Brain microvascular endothelial cell (primary cell): ENCODE data around the gene WNK2.

ENCODE experiments used
- DNase-seq: peaks from one replicate; pipeline ENCODE4 v3.0.0-alpha.2; 2020
- H3K27ac ChIP-seq: fragments of 250-450 bp; sonication (Bioruptor Pico); 2 replicates; pipeline ENCODE4 v1.5.1; 2020; ENCODE audit warnings: mild to moderate bottlenecking, moderate library complexity
- H3K27me3 ChIP-seq: fragments of 250-450 bp; sonication (Bioruptor Pico); replicated peaks from 2 replicates; pipeline ENCODE4 v1.5.1; 2020; ENCODE audit warnings: mild to moderate bottlenecking
- H3K36me3 ChIP-seq: fragments of 250-450 bp; sonication (Bioruptor Pico); replicated peaks from 2 replicates; pipeline ENCODE4 v1.5.1; 2020; ENCODE audit warnings: mild to moderate bottlenecking
- H3K4me3 ChIP-seq: 2 replicates; pipeline ENCODE4 v1.5.1; 2011; ENCODE audit warnings: low read depth, mild to moderate bottlenecking, control low read depth, low read length, moderate library complexity
- in situ Hi-C: cut with HindIII; loops from 2 replicates; pipeline ENCODE4 v1.10.0; 2017; ENCODE audit warnings: low sequenced_read_pairs, low pct_ligation_motif_present
- TF ChIP-seq, protein P1 (sequence below): IDR thresholded peaks from 2 replicates; pipeline ENCODE4 v1.5.1; 2011; ENCODE audit warnings: low read depth, mild to moderate bottlenecking, moderate library complexity, low read length, control low read depth, inconsistent platforms; ENCODE audit errors: missing control alignments

The WNK2 gene

DNA sequence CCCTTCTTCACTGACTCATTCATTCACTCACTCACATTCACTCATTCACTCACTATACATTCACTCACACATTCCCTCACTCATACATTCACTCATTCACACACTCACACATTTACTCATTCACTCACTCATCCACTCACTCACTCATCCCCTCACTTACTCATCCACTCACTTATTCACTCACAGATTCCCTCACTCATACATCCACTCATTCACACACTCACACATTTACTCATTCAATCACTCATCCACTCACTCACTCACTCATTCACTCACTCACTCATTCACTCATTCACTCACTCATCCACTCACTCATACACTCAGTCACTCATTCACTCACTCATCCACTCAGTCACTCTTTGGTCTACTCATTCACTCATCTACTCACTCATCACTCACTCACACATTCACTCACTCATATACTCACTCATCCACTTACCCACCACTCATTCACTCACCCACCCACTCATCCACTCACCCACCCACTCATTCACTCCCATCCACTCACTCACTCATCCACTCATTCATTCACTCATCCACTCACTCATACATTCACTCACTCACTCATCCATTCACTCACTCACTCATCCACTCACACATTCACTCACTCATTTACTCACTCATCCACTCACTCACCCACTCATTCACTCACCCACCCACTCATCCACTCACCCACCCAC lies 27.2 kb downstream of the WNK2 start:
- in situ Hi-C loops: no loop called here
- no peak overlapping the region for H3K27ac ChIP-seq
- TF ChIP-seq, protein P1, sequence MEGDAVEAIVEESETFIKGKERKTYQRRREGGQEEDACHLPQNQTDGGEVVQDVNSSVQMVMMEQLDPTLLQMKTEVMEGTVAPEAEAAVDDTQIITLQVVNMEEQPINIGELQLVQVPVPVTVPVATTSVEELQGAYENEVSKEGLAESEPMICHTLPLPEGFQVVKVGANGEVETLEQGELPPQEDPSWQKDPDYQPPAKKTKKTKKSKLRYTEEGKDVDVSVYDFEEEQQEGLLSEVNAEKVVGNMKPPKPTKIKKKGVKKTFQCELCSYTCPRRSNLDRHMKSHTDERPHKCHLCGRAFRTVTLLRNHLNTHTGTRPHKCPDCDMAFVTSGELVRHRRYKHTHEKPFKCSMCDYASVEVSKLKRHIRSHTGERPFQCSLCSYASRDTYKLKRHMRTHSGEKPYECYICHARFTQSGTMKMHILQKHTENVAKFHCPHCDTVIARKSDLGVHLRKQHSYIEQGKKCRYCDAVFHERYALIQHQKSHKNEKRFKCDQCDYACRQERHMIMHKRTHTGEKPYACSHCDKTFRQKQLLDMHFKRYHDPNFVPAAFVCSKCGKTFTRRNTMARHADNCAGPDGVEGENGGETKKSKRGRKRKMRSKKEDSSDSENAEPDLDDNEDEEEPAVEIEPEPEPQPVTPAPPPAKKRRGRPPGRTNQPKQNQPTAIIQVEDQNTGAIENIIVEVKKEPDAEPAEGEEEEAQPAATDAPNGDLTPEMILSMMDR: no peak
- no peaks in the 10 kb centered on the region for H3K36me3 ChIP-seq
- H3K27me3 ChIP-seq: no peaks in the 10 kb centered on the region
- DNase-seq: no peak
- no peak overlapping the region for H3K4me3 ChIP-seq

DNA sequence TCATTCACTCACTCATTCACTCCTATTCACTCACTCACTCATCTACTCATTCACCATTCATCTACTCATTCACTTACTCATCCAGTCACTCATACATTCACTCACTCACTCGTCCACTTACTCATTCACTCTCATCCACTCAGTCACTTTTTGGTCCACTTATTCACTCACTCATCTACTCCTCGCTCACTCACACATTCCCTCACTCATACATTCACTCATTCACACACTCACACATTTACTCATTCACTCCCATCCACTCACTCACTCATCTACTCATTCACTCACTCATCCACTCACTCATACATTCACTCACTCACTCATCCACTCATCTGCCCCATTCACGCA lies 27.7 kb downstream of the WNK2 start:
- in situ Hi-C loops: no loop called here
- TF ChIP-seq, protein P1: no peak
- no peak for DNase-seq
- Histone ChIP-seq H3K27ac (no peak overlapping the region), H3K4me3 (no peak overlapping the region), H3K36me3 (no peaks in the 10 kb centered on the region), H3K27me3 (no peaks in the 10 kb centered on the region)

DNA sequence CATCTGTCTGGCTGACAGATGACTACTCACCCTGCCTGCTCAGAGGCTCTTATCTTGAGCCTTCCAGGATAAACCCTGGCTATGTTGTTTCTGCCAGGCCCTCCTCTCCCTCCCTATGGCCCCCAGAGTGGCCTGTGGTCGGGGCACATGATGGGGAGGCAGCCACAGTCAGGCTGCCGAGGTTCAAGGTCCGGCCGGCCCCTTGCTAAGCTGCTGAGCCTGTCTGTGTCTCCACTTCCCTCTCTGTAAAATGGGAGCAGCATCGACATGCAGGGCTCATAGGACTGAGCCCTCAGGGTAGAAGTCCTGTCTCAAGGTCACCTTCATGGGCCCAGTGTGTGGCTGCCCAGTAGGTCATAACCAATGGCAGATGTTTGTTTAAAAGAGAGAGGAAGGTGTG lies 28.5 kb downstream of the WNK2 start:
- H3K4me3 ChIP-seq: no peak overlapping the region
- TF ChIP-seq, protein P1: no peak
- H3K27ac ChIP-seq: no peak overlapping the region
- no peaks in the 10 kb centered on the region for H3K27me3 ChIP-seq
- in situ Hi-C loops: no loop called here
- H3K36me3 ChIP-seq: no peaks in the 10 kb centered on the region
- no peak for DNase-seq

GRCh38 chr9:93216073-93216365 lies 32.1 kb downstream of the WNK2 start:
- in situ Hi-C loops: no loop called here
- no peak for DNase-seq
- no peak overlapping the region for H3K4me3 ChIP-seq
- TF ChIP-seq, protein P1: no peak
- H3K27ac ChIP-seq: no peak overlapping the region
- no peaks in the 10 kb centered on the region for H3K36me3 ChIP-seq
- H3K27me3 ChIP-seq: no peaks in the 10 kb centered on the region

- H3K27me3 ChIP-seq: no peaks in the 10 kb centered on the region
- no peak overlapping the region for H3K4me3 ChIP-seq
- DNase-seq: no peak
- TF ChIP-seq, protein P1: no peak
- H3K27ac ChIP-seq: no peak overlapping the region
- in situ Hi-C loops: no loop called here
- no peaks in the 10 kb centered on the region for H3K36me3 ChIP-seq
Observed at GRCh38 chr9:93217706-93218105, 33.8 kb downstream of the WNK2 start.

GRCh38 chr9:93218161-93218560 lies 34.2 kb downstream of the WNK2 start:
- TF ChIP-seq, protein P1: no peak
- Histone ChIP-seq H3K27me3 (no peaks in the 10 kb centered on the region), H3K4me3 (no peak overlapping the region), H3K36me3 (no peaks in the 10 kb centered on the region), H3K27ac (no peak overlapping the region)
- in situ Hi-C loops: no loop called here
- DNase-seq: no peak
